GM18870 (cell line): Measurements from ENCODE around the gene MRPL50.

Experiments
- ATAC-seq: cut with Tn5 transposase; IDR thresholded peaks from one replicate; pipeline ENCODE4 v1.9.1; 2021; ENCODE audit warnings: moderate library complexity; ENCODE audit not compliant: unreplicated experiment

The MRPL50 gene

DNA sequence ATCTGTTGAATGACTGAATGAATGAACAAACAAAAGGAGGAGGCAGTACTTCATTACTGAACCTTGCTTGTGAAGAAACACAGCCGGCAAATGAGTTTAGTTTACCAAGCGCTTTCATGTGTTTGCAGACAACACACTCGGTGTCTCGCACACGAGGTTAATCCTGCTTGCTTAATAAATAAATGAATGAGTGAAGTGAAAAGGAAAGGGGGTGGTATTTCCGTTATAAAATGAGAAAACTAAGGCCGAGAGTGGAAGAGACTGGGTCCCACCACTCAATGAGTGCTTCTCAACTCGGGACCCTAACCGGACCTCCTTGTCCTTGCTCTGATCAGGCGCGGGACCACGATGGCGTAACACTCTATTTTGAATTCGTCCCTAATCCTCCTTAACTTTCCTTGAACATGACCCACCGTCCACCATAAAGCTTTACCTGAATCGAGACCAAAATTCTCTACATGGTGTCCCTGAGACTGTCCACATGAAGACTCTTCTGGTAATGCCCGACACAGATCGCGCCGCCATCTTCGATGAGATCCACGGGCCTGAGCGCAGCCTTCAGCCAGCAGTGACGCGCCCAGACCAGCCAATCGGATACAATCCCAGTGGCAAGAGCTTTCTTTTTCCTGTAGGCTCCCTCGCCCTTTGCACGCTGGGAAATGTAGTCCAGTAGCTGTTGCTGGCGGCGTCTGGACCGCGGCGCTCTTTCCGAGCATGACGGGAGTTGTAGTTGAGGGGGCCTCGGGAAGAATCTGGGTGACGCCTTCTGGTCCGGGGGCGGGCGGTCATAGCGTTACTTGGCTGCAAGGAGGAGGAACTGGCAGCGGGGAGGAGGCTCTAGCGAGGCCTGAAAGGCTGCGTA, at the start of gene MRPL50, which contains the start of gene ZNF189:
Gene MRPL50, minus strand, starts transcription at position 551 of the 862 bp plus-strand sequence. Its CDS starts 26 bp downstream, at position 525.
Gene ZNF189, plus strand, starts transcription at position 784 of the 862 bp plus-strand sequence. CDS start 306 bp downstream, outside the sequence.
- ATAC-seq = peak; percentile 99

DNA sequence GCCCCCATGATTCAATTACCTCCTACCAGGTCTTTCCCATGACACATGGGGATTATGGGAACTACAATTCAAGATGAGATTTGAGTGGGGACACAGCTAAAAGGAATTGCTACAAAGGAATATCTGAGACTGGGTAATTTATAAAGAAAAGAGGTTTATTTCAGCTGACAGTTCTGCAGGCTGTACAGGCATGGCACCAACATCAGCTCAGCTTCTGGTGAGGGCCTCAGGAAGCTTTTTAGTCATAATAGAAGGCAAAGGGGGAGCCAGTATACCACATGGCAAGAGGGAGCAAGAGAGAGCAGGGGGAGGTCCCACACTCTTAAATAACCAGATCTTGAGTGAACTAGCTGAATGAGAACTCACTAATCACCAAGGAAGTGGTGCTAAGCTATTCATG, 48.3 kb upstream of the MRPL50 start:
- ATAC-seq = no peak

DNA sequence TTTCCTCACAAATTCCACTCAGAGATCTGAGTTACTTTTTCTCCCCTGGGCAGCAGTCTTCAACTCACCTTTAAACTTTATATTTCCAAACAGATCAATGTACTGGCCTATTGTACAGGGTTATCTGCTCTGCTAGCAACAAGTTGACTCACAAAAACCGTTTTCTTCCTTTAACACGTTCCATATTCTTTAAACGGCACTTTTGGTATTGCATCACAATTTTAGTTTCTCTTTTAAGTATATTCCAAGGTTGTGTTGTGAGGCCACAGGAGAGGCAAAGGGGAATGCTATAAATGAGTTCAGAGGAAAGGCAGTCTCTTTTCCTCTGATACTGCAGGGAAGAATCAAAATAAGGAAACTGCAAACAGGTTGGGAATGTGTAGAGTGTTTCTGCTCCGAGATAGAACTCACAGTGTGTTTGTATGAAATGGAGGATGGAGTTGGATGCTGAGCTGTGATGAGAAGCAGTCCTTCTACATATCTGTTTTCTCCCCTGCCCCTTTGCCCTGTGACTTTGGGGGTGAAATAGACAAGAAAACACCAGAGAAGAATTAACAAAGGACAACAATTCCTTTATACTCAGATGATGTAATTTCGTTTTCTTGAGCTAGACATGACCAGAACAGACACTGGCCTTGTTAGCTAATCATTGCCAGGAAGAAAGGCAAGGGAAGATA, 47.1 kb upstream of the MRPL50 start:
- no peak for ATAC-seq

DNA sequence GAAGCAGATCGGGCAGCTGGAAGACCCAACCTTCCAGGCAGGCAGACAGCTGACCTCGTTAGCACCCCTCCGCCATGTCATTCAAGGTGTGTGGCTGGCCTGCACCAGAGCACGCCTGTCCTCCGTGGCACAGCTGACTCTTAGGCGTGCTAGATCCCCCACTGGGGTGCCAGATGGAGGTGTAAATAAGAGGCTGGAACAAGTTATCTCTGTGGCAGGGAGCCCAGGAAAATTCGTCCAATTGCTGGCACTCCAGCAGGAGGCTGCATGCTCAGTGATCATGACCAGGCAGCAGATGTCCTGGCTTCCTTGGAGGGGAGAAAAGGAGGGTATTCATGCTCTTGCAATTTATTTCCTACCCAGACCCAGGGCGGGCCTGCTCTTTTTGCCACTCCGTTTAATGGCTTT, 45.0 kb upstream of the MRPL50 start:
- ATAC-seq = no peak

DNA sequence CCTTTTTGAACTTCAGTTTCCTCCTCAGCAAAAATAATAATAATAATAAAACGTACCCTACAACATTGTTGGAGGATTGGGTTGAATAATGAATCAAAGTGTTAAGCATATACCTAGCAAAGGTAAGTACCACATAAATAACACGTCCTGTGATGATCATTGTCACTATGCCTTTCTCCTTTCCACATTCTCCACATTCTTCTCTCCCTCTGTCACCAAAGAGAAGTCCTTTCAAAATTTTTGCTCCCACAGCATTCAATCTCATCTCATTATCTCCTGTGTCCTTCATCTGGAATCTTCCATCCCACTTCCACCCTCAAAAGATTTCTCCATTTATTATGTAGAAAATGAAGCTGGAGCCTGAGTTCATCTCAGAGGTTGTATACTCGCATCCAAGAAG, 44.3 kb upstream of the MRPL50 start:
- ATAC-seq = no peak

DNA sequence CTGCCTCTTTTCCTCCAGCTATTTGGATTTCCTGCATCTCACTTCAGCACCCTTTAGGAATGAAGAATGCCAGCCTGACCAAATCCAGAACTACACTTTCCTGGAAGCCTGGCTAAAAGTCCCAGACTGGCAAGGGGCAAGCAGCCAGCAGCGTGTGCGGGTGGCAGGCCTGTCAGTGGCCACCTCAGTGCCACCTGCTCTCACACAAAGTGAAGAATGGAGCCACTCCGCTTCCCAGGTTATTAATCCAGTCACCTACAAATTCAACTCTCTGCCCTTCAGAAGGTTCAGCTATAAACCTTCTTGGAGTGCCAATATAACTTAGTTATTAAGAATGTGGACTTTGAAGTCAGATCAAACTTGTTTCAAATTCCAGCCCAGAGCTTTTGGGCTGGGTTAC, 43.9 kb upstream of the MRPL50 start:
- no peak for ATAC-seq

DNA sequence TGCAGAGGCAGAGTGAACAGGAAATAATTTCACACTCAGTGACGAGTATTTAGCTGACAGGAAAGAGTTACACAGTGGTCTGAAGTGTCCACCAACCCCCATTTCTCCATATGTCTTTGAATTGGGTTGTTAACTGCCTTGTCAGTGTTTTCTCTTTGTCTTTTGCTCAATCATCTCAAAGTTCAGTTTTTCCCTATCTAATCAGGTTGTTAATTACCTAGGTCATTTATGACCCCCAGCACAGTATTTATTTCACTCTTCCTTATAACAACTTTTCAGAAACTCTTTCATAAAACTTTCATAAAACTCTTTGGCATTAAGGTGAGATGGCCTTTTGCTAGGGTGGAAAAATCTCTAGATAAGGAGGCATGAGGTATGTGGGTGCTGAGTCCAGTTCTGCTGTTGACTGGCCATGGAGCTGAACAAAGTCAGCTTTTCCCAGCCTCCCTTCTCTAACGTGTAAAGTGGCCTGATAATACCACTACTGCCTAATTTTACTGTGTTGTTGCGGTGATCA, 42.4 kb upstream of the MRPL50 start:
- no peak for ATAC-seq

DNA sequence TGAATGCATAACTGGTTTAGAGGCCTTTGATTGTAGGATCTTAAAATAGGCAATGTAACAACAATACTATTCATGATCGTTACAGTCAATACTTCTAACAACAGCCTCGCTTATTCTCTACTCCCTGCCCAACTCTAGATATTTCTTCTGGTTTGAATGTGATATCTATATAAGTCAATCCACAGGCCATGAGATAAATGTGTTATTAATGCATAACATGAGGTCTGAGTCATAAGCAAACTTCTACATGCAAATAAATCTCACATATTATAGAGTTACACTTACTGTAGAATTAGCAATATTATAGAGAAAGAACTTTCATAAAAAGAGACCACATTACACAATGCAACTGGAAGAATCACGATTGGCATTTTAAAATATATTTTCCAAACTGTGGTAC, 40.1 kb upstream of the MRPL50 start:
- peak; percentile 50 for ATAC-seq

DNA sequence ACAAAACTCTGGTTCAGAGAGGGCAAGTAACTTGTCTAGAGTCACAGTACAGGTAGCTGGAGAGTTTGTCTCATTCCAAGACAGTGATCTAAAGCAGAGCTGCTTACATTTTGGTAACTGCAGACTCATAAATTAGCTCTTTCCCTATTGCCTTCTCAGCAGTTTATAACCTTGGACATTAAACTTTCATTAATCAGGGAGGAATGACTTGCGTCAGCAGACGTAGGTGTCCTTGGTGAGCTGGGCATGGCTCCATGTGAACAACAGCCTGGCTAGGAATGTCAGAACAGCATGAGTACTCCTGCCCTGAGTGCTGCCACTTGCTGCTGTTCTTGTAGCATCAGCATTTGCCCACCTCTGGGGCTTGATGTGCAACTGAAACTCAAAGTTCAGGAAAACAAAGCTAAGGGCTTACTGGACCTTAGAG, 39.4 kb upstream of the MRPL50 start:
- no peak for ATAC-seq

DNA sequence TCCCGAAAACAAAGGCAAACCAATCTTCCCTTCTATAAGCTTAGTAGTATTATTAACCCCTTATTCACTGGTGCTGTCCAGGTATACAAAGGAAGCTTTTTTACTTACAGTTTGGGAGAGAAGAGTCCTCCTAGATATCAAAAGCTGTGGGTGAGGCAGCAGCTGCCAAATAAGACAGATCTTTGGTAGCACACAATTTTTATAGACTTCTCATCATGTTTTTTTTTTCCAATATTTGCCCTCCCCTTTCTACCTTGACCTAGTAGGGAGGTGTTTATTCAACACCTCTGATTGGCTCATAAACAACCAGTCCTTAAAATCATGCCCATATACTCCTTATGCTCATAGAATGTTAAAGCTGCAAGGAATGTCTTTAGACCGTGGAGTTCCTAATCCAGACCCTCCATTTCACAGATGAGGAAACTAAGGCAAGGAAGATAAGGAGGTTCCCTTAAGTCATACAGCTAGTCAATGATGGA, 37.2 kb upstream of the MRPL50 start, which contains the start of gene ALDOB:
Gene ALDOB, minus strand, starts transcription at position 174 of the 479 bp plus-strand sequence. CDS start 4,887 bp downstream, outside the sequence.
- no peak for ATAC-seq

DNA sequence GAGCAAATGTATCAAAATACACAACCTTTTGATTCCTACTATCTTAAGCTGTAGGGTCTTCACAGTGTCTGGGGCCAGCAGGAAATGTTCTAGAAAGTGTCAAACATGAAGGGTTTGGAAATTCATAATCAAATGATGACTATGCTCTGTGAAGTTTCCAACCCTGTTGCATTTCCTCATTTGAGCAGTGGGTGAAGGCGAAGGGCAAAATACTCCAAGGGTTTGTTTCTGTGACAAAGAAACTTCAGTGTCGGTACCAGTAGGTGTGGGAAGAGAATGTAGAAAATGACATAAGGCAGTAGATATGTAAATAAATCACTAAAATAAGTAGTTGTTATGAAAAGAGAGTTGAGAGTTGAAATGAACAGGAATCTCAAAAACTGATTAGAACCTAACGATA, 36.6 kb upstream of the MRPL50 start:
- ATAC-seq = no peak

DNA sequence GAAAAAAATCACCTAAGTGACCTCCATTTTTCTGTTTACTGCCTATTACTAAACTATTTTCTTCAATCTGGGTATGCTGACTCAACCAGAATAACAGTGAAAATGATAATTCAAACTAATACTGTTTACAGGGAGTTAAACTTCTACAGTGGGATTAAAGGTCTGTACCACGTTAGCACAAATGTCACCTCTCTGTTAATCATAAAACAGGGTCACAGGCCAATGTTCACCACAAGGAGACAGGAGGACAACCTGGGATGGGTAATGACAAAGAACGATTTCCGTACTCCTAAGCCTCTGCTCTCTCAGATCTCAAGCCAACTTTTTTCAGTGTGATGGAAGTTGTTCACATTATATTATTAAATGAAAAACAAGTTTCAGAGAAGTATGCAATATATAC, 34.8 kb upstream of the MRPL50 start:
- ATAC-seq = no peak

DNA sequence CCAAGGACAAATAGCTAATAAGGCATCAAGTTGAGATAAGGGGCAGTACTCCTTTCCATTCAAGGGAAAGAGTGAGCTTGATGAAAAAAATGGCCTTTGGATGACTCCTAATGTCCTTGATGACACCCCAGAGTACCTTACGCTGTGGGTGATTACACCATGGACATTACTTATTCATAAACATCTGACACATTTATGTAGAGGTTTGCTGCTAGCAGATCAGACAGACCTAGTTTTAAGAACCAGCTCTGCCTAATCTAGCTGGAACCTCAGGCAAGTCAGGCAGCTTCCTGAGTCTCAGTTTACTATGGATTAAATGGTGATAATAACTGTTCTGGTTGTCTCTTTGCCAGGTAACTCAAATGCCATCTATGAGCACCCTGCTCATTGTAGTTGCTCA, 34.3 kb upstream of the MRPL50 start:
- ATAC-seq = no peak

DNA sequence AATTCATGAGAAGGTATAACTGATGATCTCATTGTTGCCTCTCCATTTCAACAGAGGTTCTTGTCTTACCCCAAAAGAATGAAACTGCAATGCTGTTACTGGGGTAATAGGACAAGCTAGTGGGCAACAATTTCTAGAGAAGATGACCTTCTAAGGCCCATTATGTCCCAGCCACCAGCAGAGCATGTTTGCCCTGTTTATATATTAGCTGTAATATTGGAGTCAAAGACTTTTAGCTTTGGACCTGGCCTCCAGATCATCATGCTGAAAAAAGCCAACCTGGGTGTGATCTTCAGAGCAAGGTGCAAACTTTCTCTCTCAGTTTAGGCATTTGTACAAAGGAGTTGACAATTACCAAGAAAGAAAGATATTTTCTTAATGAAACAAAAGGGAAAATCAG, 33.8 kb upstream of the MRPL50 start:
- ATAC-seq = no peak

DNA sequence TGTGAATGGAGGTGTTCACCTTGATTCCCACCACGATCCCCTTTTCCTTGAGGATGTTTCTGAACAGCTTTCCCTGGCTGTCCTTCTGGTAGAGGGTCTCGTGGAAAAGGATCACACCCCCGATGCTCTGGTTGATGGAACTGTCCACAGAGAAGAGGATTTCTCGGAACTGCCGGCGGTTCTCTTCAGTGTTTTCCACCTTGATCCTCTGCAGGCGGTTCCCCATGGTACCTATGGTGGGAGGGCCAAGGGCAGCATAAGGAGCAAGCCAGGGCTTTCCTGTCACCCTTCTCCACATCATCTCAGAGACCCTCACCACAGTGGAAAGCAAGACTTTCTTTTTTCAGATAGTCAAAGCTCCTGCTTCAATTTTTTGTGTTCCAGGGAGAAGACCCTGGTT, 31.3 kb upstream of the MRPL50 start:
- no peak for ATAC-seq

DNA sequence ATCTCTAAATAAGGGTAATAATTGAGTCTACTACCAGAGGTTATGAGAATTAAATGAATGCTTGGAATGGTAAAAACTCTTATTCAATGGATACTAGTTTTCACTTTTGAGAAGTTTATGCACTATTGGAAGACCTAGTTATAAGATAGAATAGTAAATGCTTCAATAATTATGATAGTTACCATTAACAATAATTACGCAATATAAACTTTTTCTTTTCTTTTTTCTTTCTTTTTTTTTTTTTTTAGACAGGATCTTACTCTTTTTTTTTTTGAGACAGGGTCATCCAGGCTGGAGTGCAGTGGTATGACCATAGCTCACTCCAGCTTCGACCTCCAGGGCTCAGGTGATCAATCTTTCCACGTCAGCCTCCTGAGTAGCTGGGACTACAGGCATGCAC, 30.5 kb upstream of the MRPL50 start:
- ATAC-seq = no peak

DNA sequence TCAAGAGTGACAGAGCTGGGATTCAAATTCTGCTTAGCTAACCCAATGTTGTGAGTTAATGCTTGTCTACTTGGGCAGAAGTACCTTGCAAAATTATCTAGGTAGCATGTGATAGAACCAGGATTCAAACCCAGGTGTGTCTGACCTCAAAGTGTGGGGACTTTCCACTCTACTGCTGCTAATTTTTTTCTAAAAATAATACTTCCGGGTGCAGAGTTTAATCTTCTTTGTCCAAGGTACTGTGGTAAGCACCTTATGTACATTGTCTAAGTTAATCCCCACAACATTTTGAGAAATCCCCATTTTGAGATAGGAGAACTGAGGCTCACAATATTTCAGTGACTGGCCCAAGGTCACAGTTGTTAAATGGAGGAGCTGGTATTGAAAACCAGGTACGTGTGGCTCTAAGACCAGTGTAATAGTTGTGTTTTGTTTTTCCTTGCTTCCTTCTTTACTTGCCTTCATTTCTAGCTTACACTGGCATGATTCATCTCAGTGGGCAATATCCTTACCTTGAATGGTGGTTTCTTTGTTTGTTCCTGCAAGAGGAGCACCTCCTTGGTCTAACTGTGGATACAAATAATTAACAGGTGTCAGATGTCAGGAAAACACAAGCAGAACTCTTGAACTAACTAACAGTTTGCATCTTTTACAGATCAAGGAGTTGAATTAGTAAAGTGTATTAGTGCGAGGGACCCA, 29.7 kb upstream of the MRPL50 start:
- ATAC-seq = peak; percentile 81

DNA sequence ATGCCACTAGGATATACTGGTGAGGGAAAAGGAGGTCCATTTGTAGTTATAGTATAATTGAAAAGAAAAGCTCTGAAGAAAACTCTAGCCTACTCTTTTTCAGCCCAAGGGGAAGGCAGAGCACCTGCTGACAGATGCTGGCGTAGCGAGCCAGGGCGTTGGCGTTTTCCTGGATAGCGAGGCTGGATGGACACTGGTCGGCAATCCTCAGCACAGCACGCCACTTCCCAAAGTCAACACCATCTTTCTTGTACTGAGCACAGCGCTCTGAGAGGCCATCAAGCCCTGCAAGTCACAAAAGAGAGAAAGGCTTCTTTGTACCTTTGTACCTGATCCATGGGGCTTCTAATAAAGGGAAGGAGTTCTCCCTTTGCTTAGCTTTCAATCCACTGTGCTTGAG, 28.9 kb upstream of the MRPL50 start:
- ATAC-seq = no peak

DNA sequence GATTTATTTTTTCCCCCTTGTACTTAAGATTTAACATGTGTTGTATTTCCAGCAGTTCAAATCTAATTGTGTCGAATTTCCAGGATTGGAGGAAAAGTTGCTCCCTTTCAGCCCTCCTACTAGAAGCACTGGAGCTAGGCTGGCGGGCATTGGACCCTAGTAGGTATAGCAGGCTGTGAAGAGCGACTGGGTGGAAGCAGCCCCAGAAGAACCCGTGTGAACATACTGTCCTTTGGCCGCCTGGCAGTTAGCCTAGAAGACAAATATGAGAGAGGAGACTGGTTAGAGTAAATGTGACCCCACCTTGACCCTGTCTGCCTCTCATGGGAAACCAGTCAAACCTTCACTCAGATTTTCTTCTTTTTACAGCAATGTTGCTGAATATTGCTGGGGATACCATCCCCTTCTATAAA, 23.2 kb upstream of the MRPL50 start:
- ATAC-seq = no peak

DNA sequence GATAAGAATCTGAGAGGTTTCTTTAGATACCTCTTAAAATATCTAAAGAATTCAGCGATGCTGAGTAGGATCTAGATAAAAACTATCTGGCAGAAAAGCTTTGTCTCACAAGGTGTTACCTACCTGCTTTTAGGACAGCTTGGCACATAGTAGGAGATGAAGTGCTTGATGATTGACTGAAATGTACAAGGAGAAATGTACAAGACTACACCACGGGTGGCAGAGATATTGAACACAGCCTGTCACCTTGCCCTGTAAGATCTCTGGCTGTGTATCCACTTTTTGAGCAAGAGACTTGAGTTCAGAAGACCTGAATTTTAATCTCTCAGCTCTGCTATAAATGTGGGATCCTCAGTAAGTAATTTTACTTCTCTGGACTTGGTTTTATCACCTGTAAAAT, 21.4 kb upstream of the MRPL50 start:
- ATAC-seq = no peak
